ENCODE measurements around the gene TGM4. TPM values are rescaled to one million over a fixed set of nuclear protein-coding genes. Genes with fewer than 3 reads are reported as not detected.

The TGM4 gene
- total RNA-seq, 1 donor from 2014 or later, result not detected

GRCh38 chr3:44832965-44833364, 41.4 kb upstream of the TGM4 start:
- intact Hi-C loops (cut with micrococcal nuclease), result no loop called here
- H3K36me3 Mint-ChIP-seq (ENCODE audit: low read depth), result peaks cover 6% of the 10 kb centered on the region
- CTCF ChIA-PET, result no interaction called here
- H3K4me1 Mint-ChIP-seq, result no peaks in the 10 kb centered on the region
- H3K27me3 Mint-ChIP-seq, result no peaks in the 10 kb centered on the region
- POLR2A ChIA-PET, result no interaction called here
- no peak for TF ChIP-seq CTCF (IDR thresholded peaks at IDR 0.05)
- no peak for ATAC-seq (ENCODE audit: low read depth)
- no peak for DNase-seq
- H3K27ac Mint-ChIP-seq, result no peak overlapping the region
- H3K9me3 Mint-ChIP-seq, result peaks cover 9% of the 10 kb centered on the region
- H3K4me3 Mint-ChIP-seq, result no peak overlapping the region

- H3K4me3 Mint-ChIP-seq, result no peak overlapping the region
- POLR2A ChIA-PET, result no interaction called here
- peaks cover 11% of the 10 kb centered on the region for H3K9me3 Mint-ChIP-seq
- no peaks in the 10 kb centered on the region for H3K27me3 Mint-ChIP-seq
- peaks cover 9% of the 10 kb centered on the region for H3K36me3 Mint-ChIP-seq (ENCODE audit: low read depth)
- DNase-seq, result no peak
- H3K4me1 Mint-ChIP-seq, result no peaks in the 10 kb centered on the region
- no peak overlapping the region for H3K27ac Mint-ChIP-seq
- CTCF ChIA-PET, result no interaction called here
- intact Hi-C loops (cut with micrococcal nuclease), result no loop called here
- no peak for TF ChIP-seq CTCF (IDR thresholded peaks at IDR 0.05)
- ATAC-seq (ENCODE audit: low read depth), result no peak
Observed at GRCh38 chr3:44833394-44833793, 41.0 kb upstream of the TGM4 start.

GRCh38 chr3:44835684-44836083, 38.7 kb upstream of the TGM4 start:
- TF ChIP-seq CTCF (IDR thresholded peaks at IDR 0.05), result no peak
- DNase-seq, result no peak
- Mint-ChIP-seq H3K9me3 (peaks cover 14% of the 10 kb centered on the region), H3K4me1 (no peaks in the 10 kb centered on the region), H3K27me3 (no peaks in the 10 kb centered on the region), H3K36me3 (ENCODE audit: low read depth) (peaks cover 12% of the 10 kb centered on the region), H3K4me3 (no peak overlapping the region), H3K27ac (no peak overlapping the region)
- intact Hi-C loops (cut with micrococcal nuclease), result no loop called here
- ATAC-seq (ENCODE audit: low read depth), result no peak
- CTCF ChIA-PET, result no interaction called here
- POLR2A ChIA-PET, result no interaction called here

GRCh38 chr3:44842376-44842775, 32.0 kb upstream of the TGM4 start:
- DNase-seq (no peak), ATAC-seq (ENCODE audit: low read depth) (no peak)
- no peaks in the 10 kb centered on the region for H3K27me3 Mint-ChIP-seq
- POLR2A ChIA-PET, result no interaction called here
- H3K9me3 Mint-ChIP-seq, result peaks cover 5% of the 10 kb centered on the region
- H3K4me1 Mint-ChIP-seq, result no peaks in the 10 kb centered on the region
- TF ChIP-seq CTCF (IDR thresholded peaks at IDR 0.05), result no peak
- H3K36me3 Mint-ChIP-seq (ENCODE audit: low read depth), result peaks cover 7% of the 10 kb centered on the region
- H3K27ac Mint-ChIP-seq, result no peak overlapping the region
- CTCF ChIA-PET, result interaction anchor here (1.2 kb wide), 1 partner anchor 74 kb away, joined by 3 read pairs; no protein-coding TSS in a partner anchor
- intact Hi-C loops (cut with micrococcal nuclease), result no loop called here
- H3K4me3 Mint-ChIP-seq, result no peak overlapping the region

- POLR2A ChIA-PET, result no interaction called here
- Mint-ChIP-seq H3K36me3 (ENCODE audit: low read depth) (no peaks in the 10 kb centered on the region), H3K27ac (no peak overlapping the region), H3K4me3 (no peak overlapping the region), H3K4me1 (no peaks in the 10 kb centered on the region), H3K9me3 (no peaks in the 10 kb centered on the region), H3K27me3 (no peaks in the 10 kb centered on the region)
- no peak for DNase-seq
- no peak for TF ChIP-seq CTCF (IDR thresholded peaks at IDR 0.05)
- intact Hi-C loops (cut with micrococcal nuclease), result no loop called here
- CTCF ChIA-PET, result no interaction called here
- ATAC-seq (ENCODE audit: low read depth), result no peak
Observed at GRCh38 chr3:44845528-44846520, 28.6 kb upstream of the TGM4 start.

Measured in activated B cell treated with CpG ODN at 0.5 μM for 24 hours (primary cell).